SK-N-SH (cell line): ENCODE measurements around the gene MOCOS.

Experiments used
- EZH2phosphoT487 ChIP-seq: fragments of 200-600 bp; sonication (generic); IDR thresholded peaks from 2 replicates; pipeline ENCODE4 v1.6.1; 2017; ENCODE audit warnings: low read depth, mixed run types, mild to moderate bottlenecking, antibody characterized with exemption, moderate library complexity, borderline replicate concordance
- POLR2AphosphoS5 ChIP-seq: IDR thresholded peaks from 2 replicates; pipeline ENCODE4 v1.6.1; 2012; ENCODE audit warnings: low read depth, low read length

DNA sequence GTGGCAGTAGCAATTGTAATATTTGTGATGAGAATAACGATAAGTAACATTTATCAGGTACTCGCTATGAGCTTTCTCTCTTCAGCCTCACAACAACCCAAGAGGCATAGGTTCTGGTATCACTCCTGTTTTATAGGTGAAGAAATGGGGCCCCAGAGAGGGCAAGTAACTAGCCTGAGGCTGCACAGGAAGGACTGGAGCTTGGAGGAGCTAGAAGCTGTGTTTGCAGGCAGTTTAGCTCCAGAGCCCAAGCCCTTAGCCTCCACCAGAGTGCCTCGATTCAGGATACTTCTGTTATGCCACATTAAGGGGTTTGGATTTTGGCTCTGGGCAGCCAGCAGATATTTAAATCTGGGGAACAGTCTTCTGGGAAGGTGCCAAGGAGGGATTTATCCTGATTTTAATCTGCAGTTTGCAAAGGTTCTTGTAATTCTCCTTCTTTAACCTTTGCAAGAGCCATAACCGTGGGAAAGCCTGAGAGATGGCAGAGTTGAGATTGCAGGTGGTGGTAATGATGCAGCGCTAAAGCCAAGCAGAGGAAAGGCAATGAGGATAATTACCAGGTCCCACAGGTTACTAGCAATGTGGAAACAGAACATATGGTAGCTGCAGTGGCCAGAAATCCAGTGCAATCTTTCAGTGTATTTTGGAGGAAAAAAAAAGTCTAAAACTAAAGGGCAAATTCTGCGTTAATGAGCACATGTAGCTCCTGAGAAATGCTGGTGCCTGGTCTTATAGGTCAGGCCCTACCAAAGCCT is 9.1 kb downstream of the MOCOS start:
- no peak for TF ChIP-seq EZH2phosphoT487
- no peak for TF ChIP-seq POLR2AphosphoS5
